Stomach (tissue), 9 donors: ENCODE data around the gene CBX8. TPM values are rescaled to one million over a fixed set of nuclear protein-coding genes. Genes with fewer than 3 reads are reported as not detected.
A peak's percentile ranks its signal among the peaks of the same experiment; 100 is the strongest.

Experiments used
- DNase-seq, 2 donors: peaks; one replicate each; pipeline versions ENCODE4 v3.0.0 to v3.0.0-alpha.2; 2013 to 2019
- H3K27ac ChIP-seq, 5 donors: fragments of 200-600 bp in 4 of 5; sonication (generic) in 4 of 5; one replicate each; pipeline ENCODE4 v1.5.1; 2013 to 2019; ENCODE audit warnings: mild to moderate bottlenecking in 1 of 5, moderate library complexity in 1 of 5
- H3K27me3 ChIP-seq, 3 donors: fragments of 200-600 bp; sonication (generic); one replicate each; pipeline ENCODE4 v1.5.1; 2017 to 2019; ENCODE audit warnings: mixed run types in 1 of 3
- H3K36me3 ChIP-seq, 4 donors: fragments of 200-600 bp; sonication (generic); 1 replicate in 3 of 4; 2 replicates in 1 of 4; pipeline ENCODE4 v1.5.1; 2016 to 2019
- H3K4me1 ChIP-seq, 4 donors: fragments of 200-600 bp; sonication (generic); one replicate each; pipeline ENCODE4 v1.5.1; 2016 to 2019
- H3K4me3 ChIP-seq, 4 donors: fragments of 200-600 bp; sonication (generic) in 3 of 4; one replicate each; pipeline ENCODE4 v1.5.1; 2016 to 2019; ENCODE audit warnings: mild to moderate bottlenecking in 1 of 4
- H3K9me3 ChIP-seq, 4 donors: fragments of 200-600 bp; sonication (generic); one replicate each; pipeline ENCODE4 v1.5.1; 2016 to 2019
- CTCF ChIP-seq, 7 experiments: fragments of 450-650 bp in 4 of 7; fragments of 200-600 bp in 3 of 7; sonication (generic) in 3 of 7; IDR thresholded peaks; one replicate each; pipeline ENCODE4 v1.5.1; 2016 to 2019; ENCODE audit warnings: antibody characterized with exemption in 7 of 7, control low read depth in 2 of 7, mild to moderate bottlenecking in 1 of 7
- EP300 ChIP-seq: sonication (generic); formaldehyde crosslinking; IDR thresholded peaks from one replicate; pipeline ENCODE4 v1.6.1; 2017; ENCODE audit warnings: antibody characterized with exemption
- POLR2A ChIP-seq, 4 donors: fragments of 450-650 bp; IDR thresholded peaks; one replicate each; pipeline ENCODE4 v1.6.1; 2016; ENCODE audit warnings: antibody characterized with exemption in 4 of 4, control low read depth in 2 of 4, mild to moderate bottlenecking in 1 of 4, moderate library complexity in 1 of 4
- POLR2AphosphoS5 ChIP-seq, 3 donors: sonication (generic); formaldehyde crosslinking; IDR thresholded peaks; one replicate each; pipeline ENCODE4 v1.6.1; 2016; ENCODE audit warnings: antibody characterized with exemption in 3 of 3
- WGBS, 5 donors: extraction: QIAGEN DNeasy Blood & Tissue Kit in 3 of 5; methylation state at CpG; one replicate each; pipeline versions ENCODE4 v1.1.5 to v1.1.7; 2013 to 2018; 5-methylcytosine and 5-hydroxymethylcytosine counted together
- intact Hi-C: fragments of 100-400 bp; cut with DNase I; formaldehyde crosslinking; loops from one replicate; pipeline ENCODE4 v1.15.1; 2023; ENCODE audit warnings: low total_unique reads
- polyA plus RNA-seq, 3 donors: library from polyadenylated mRNA; stranded (reverse); fragments of 200-250 nt; gene quantifications; one replicate each; pipeline ENCODE4 v1.2.3, GENCODE V29; 2013
- total RNA-seq, 5 donors: library from RNA; depleted of rRNA; stranded (reverse); fragments of >200 nt; gene quantifications; one replicate each; pipeline versions ENCODE4 v1.1.0 to v1.2.3, GENCODE V29; 2014 to 2016
- donor health status: healthy with polysubstance abuse.
- donor health status: Bipolar disorder and iron deficiency.
- donor health status: healthy.

CBX8 gene
- total and polyA plus RNA-seq, 8 donors: 0.76 to 140 (median 3.1) TPM; not detected in 2

- H3K36me3 ChIP-seq: no peaks in the 10 kb centered on the region
- peak overlapping the region; percentile 31 to 38 (median 34) for H3K4me3 ChIP-seq
- no peak for TF ChIP-seq EP300
- no peak for TF ChIP-seq POLR2A (IDR thresholded peaks at IDR 0.05)
- no peak for TF ChIP-seq CTCF (IDR thresholded peaks at IDR 0.05)
- TF ChIP-seq POLR2AphosphoS5 (IDR thresholded peaks at IDR 0.05): no peak
- H3K4me1 ChIP-seq: peaks cover 65 to 73% (median 67%) of the 10 kb centered on the region in 4 donors
- WGBS, 5 donors: 2 to 12% (median 3%) methylated on average over 8 to 83 of the region's 89 CpGs
- no peak overlapping the region for H3K27ac ChIP-seq
- peaks cover 53 to 99% (median 81%) of the 10 kb centered on the region in 3 donors for H3K27me3 ChIP-seq
- intact Hi-C loops: no loop called here
- DNase-seq: peak in 1 of 2 donors; percentile 80
- no peaks in the 10 kb centered on the region for H3K9me3 ChIP-seq
These were observed 16.6 kb upstream of the CBX8 start for GRCh38 chr17:79813297-79814126.

- DNase-seq: peak in 1 of 2 donors; percentile 56
- Histone ChIP-seq H3K4me3 (peak overlapping the region; percentile 31 to 38 (median 34)), H3K27me3 (peaks cover 61 to 100% (median 90%) of the 10 kb centered on the region in 3 donors), H3K36me3 (no peaks in the 10 kb centered on the region), H3K4me1 (peaks cover 65 to 75% (median 67%) of the 10 kb centered on the region in 4 donors), H3K9me3 (no peaks in the 10 kb centered on the region), H3K27ac (no peak overlapping the region)
- TF ChIP-seq POLR2A (IDR thresholded peaks at IDR 0.05) (no peak), CTCF (IDR thresholded peaks at IDR 0.05) (no peak), EP300 (no peak), POLR2AphosphoS5 (IDR thresholded peaks at IDR 0.05) (no peak)
- intact Hi-C loops: no loop called here
- WGBS, 5 donors: 7 to 8% (median 7%) methylated on average over 54 to 72 of the region's 72 CpGs
These were observed 15.7 kb upstream of the CBX8 start for GRCh38 chr17:79812353-79813258.

GRCh38 chr17:79811868-79812352, 15.0 kb upstream of the CBX8 start:
- H3K27me3 ChIP-seq: peaks cover 68 to 100% (median 97%) of the 10 kb centered on the region in 3 donors
- intact Hi-C loops: no loop called here
- peak overlapping the region in 1 of 4 donors; percentile 19 for H3K4me3 ChIP-seq
- 9 to 15% (median 10%) methylated on average over 19 to 20 of the region's 20 CpGs for WGBS, 5 donors
- H3K36me3 ChIP-seq: no peaks in the 10 kb centered on the region
- H3K27ac ChIP-seq: no peak overlapping the region
- H3K4me1 ChIP-seq: peaks cover 65 to 75% (median 67%) of the 10 kb centered on the region in 4 donors
- TF ChIP-seq POLR2A (IDR thresholded peaks at IDR 0.05) (no peak), CTCF (IDR thresholded peaks at IDR 0.05) (no peak), EP300 (no peak), POLR2AphosphoS5 (IDR thresholded peaks at IDR 0.05) (no peak)
- DNase-seq: no peak
- no peaks in the 10 kb centered on the region for H3K9me3 ChIP-seq
